Left kidney (tissue), 2 donors: ENCODE data around the gene SLC6A11. TPM values are rescaled to one million over a fixed set of nuclear protein-coding genes. Genes with fewer than 3 reads are reported as not detected.
A peak's percentile ranks its signal among the peaks of the same experiment; 100 is the strongest.

Source experiments
- DNase-seq: peaks from one replicate; pipeline ENCODE4 v3.0.0-alpha.2; 2013
- polyA plus RNA-seq: library from polyadenylated mRNA; unstranded; fragments of 120-200 nt; gene quantifications from one replicate; pipeline ENCODE4 v1.2.1, GENCODE V29; 2013; ENCODE audit not compliant: insufficient read length

SLC6A11 gene
- polyA plus RNA-seq, 1 donor: 0.10 TPM

DNA sequence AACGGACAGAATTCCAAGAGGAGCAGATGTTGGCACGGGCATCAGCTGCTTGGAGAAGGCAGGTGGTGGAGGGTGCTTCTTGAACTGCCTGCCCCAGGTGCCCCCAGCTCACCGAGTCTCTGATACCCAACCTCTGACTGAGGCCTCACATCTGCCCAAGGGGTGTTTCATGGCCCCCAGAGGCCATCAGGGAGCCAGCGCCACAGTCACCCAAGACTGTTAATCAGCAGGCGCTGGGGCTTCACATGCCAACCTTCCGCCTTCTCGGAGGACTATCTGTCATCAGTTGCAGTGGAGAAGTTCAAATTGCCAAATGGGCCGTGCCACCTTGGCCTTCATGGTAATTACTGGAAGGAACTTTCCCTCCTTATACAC lies 114.6 kb downstream of the SLC6A11 start:
- no peak for DNase-seq

DNA sequence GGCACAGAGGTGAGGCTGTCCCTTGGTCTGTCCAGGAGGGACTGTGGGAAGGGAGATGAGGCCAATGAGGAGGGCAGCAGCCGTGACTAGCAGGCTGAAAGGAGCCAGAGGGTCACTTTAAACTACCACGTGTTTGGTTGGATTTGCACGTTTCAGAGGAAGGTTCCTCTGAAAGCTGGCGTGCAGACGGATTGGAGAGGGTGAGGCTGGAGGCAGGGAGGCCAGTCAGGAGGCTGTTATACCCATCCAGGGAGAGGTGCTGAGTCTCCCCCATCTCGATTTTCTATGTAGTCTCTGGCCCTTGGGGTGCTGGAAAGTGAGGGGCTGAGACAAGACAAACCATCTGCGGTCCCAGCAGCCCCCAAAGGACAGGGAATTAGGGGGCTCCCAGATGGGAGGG lies 116.6 kb downstream of the SLC6A11 start:
- no peak for DNase-seq

DNA sequence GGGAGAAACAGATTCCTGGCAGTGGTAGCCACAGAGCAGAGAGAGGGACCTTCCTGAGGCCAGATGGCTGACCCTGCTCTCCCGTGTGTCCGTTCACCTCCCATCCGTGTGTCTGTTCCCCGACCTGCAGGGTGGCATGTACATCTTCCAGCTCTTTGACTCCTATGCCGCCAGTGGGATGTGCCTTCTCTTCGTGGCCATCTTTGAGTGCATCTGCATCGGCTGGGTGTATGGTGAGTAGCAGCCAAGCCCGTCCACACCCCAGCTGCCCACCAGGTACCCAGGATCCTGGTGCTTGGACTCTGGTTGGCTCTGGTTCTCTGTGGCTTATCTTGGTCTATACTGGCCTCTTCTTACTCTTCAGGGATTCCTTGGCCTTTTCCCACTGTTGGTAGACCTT lies 117.0 kb downstream of the SLC6A11 start:
- DNase-seq: no peak

DNA sequence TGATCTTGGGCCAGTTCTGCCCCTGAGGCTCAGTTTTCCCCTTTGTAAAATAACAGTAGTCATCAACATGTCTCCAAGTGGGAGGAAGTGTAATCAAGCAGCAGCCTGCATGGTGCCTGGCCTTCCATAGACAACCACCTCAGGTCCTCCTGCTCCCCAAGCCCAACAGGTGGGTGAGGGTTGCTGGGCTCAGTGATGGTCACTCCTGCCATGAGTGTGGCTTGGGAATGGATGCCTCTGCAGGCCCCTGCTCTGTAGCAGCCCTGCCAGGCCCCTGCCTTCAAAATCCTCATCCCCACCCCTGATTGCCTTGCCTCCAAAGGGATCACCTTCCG lies 117.4 kb downstream of the SLC6A11 start:
- DNase-seq: no peak

DNA sequence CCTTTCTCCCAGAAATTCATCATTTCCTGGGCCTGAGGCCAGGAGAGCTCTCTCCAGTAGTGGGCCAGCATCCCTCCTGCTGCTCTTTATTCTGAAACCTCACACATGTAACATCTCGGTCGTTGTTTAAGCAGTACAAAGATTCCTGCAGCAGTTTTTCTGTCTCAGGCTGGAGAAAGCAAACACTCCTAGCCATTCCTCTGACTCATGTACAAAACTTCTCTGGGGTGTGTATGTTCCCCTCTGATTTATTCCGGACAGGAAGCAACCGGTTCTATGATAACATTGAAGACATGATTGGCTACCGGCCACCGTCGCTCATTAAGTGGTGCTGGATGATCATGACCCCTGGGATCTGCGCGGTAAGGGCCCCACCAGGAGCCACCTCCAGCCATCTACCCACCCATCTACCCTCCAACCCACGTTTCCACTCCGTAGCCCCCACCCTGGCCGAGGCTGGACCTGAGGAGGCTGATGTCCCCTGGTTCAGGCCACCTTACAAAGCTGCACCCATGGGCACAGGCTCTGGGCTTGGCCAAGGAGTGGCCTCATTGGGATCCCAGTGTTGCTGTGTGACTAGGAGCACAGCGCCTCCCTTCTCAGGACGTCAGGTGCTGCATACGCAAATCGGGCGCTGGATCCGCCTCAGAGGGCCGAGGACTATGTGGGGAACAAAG lies 117.9 kb downstream of the SLC6A11 start:
- no peak for DNase-seq

DNA sequence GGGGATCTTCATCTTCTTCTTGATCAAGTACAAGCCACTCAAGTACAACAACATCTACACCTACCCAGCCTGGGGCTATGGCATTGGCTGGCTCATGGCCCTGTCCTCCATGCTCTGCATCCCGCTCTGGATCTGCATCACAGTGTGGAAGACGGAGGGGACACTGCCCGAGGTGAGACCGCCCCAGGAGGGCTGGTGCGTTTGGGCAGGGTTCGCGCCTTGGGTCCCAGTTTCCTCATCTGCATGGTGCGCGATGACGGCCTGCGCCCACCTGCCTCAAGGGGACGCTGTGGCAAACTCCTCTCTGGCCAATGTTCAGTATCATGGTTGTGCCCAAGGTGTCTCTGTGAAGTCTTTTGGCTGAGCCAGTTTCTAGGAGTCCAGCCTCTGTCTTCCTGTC lies 119.0 kb downstream of the SLC6A11 start:
- DNase-seq: no peak

DNA sequence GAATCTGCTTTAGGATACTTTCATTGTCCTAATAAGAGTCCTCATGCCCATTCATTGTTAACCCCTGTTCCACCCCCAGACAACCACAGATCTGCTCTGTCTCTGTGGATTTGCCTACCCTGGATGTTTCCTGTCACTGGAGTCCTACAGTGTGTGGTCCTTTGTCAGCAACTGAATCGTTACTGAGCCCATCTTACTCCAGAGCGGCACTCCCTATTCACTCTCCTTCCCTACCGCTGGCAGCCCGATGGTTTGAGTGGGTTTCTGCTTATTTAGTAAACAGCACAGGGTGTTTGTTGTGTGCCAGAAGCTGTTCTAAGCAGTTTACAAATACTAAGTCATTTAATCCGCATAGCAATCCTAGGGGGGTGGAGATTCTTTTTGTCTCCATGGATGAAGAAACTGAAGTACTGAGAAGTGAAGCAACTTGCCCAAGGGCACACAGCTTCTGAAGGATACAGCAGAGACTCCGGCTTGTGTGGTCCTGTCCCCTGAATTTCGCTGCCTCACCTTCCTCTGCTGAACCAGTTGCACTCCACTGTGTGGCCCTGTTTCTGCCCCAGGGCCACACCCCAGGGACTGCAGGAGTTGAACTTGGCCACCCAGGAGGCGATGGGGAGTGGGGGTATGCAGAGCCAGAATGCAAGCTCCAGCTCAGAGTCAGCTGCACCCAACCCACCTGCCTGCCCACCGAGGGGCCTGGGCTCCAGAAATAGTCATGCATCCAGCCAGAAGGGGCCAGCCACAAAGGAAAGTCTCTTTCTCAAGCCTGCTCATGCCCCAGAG lies 120.0 kb downstream of the SLC6A11 start:
- DNase-seq: no peak

DNA sequence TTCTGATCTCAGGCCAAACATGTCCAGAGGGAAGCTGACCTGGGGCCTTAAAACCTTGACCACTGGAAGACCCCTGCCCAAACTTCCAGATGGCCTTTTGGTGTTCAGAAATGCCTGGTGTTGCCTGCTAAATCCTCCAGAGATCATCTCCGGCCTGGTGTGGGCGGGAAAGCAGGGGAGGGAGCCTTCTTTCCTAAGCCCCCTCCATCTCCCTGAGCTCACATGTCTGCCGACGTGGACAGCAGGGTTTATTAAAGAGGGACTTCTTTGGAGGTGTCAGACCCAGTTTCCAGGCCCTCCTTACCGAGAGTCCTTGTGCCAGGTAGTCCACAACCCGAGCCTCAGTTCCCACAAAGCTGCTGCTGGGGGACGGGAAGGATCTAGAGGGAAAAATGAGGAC lies 120.7 kb downstream of the SLC6A11 start:
- DNase-seq: no peak

DNA sequence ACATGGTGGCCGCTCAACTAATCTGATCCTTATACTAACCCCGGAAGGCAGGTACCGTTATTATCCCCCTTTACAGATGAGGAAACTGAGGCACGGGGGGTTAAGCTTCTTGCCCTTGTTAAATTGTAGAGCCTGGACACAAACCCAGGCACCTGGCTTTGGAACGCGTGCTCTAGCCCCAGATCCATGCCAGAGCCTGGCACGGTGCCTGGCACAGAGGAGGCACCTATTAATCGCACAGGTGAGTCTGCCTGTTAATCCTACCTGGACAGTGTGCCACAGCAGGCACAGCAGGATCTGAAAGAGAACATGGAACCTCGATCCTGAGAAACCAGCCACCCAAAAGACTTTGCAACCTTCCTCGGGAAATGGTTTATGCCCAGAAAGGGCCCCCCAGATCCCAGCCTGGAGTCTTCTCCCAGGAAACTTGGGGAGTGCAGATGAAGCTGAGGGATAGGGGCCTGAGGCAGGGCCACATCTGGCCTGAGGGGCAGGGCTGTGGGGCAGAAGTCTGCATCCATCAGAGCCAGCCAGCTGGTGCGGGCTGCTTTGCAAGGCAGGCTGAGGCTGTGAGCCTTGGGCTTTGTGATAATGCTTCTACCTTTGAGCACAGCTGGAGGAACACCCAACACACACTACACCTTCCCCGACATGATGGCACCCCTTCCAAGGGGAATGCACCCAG lies 121.3 kb downstream of the SLC6A11 start:
- DNase-seq: no peak

DNA sequence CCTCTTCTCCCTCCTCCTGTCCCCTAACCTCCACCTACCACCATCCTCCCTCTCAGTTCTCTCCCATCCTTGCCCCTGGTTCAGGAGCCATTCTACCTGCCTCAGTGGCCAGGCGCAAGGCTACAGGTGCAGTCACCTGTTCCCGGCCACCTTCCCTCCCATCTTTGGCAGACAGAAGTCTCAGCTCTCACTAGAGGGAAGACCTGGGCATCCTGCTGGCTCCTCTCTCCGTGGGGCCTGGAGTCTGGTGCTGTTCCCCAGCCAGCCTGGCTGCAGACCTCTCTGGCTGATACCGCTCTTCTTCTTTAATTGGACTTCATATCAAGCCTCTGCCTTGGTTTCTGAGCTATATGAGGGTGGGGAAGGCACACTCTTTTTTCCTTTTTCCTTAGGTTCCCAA lies 123.5 kb downstream of the SLC6A11 start:
- DNase-seq: no peak

DNA sequence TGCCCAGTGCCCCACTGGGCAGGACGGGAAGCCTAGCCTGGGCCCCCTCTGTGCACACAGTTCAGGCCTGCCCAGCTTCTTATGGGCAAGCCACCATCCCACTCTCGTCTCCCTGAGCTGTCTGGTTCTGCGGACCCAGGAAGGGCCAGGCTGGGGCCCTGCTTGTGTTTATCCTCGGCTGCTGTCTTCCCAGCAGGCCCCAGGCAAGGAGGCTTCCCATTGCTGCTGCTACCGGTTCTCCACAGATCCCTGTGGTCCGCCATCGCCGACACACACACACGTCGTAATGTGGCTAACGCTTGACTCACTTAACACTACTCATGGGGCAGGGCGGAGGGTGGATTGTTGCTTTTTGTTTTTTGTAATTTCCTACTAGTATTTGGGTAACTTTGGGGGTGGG lies 124.1 kb downstream of the SLC6A11 start:
- DNase-seq: no peak

DNA sequence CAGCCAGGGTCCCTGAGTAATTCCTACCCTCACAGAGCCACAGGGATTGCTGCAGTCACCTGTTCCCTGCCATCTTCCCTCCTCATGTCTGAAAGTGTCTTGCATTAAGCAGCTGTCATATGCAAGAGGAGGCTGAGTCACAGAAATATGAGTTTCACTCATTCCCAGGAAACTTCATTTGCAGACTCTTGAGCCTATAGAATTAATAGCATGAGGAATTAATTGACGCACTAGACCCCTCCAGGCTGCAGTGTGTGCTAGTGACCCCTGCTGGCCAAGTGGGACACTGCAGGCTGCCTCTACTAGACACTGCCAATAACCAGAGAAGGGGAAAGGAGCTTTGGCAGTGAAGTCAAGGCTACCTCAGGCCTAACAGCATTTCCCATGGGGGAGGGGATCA lies 125.9 kb downstream of the SLC6A11 start:
- DNase-seq: no peak

DNA sequence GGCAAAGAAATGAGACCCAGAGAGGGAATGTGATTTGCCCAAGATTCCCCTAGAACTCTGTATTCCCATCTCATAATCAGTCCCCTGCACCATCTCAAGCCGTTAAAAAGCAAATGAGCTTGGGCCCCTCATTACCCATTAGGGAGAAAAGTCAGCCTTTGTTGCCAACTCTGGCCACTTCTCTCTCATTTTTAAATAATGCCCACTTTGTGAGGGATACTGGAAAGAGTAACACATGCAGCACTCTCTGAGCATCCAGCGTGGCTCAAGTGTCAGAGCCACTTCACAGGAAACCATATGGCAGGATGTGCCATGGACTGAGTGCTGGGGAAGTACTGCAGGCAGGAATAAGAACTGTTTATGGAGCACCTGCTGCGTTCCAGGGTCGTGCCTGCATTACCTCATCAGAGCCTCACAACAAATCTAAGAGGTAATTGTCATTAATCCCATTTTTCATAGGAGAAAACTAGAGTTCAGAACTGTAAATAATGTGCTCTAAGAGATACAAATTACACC lies 126.7 kb downstream of the SLC6A11 start:
- no peak for DNase-seq

DNA sequence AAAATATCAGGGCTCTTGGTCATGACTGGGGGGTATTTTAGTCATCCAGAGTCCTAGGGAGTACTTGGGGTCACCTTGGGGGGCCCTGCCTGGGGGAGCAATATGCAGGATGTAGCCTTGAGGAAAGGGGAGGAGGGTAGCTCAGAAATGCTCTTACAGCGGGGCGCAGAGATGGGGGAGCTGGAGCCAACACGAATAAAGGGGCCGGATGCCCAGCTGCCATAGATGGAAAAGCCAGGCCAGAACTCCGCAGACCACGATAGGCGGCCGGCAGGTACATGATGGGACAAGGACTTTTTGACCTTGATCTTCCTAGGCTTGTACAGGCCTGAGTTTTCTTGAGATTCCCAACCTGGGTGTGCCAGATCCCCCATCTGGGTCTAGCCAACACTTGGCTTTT lies 128.8 kb downstream of the SLC6A11 start:
- no peak for DNase-seq

DNA sequence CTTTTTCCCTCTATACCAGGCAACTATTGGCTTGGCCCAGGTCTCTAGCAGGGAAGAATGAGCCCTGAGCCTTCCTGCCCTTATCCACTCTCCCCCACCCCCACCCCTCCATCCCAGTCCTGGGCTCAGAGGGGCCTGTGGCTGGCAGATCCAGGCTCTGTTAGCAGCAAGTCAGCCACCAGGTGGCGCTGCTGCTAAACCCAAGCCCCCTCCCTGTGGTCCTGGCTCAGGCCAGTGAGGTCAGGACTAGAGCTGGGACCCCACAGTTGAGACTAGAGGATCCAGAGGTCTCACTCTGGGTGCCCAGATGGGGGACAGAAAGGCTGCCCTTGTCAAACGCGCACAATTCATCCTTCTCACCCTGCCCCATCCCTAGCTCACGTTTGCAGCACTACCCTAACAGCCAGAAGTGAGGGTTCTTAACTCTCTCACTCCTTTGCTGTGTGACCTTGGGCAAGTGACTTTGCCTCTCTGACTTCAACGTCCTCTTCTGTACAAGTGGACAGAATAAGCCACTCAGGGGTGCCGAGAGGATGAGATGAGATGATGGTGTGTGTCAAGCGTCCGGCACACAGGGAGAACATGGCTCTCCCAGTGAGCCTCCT lies 129.8 kb downstream of the SLC6A11 start:
- peak; percentile 49 for DNase-seq

DNA sequence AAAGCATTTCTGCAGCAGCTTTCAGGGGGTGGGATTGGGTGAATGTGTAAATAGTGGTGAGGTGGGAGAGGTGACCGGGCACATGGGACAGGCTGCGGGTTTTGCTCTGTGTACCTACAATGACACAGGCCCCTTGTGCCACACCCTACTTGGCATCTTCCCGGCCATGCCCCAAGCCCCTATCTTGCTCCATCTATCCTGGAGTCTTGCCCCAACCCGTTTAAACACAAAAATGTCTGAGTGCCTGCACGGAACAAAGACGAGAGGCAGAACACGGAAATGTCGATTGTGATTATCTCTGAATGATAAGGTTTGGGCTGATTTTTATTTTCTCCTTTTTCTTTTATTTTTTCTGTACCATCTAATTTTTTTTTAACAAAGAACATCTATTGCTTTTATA lies 130.5 kb downstream of the SLC6A11 start:
- DNase-seq: no peak

DNA sequence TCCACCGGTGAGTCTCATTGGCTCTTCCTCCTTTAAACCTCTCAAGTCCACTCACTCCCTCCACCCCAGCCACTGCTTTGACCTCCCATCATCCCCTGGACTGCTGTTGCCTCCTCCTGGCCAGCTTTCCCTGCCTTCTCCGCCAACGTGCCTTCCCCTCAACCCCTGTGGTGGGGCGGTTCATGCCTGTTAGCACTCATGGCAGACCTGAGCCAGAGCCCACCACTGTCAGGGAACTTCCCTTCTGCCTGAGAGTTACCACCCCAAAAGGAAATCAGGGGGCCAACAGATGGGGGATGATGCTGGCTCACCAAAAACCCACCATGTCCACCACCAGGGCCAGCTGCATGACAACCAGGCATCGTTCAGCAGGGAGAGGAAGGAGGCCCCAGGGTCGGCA lies 132.3 kb downstream of the SLC6A11 start:
- DNase-seq: no peak

DNA sequence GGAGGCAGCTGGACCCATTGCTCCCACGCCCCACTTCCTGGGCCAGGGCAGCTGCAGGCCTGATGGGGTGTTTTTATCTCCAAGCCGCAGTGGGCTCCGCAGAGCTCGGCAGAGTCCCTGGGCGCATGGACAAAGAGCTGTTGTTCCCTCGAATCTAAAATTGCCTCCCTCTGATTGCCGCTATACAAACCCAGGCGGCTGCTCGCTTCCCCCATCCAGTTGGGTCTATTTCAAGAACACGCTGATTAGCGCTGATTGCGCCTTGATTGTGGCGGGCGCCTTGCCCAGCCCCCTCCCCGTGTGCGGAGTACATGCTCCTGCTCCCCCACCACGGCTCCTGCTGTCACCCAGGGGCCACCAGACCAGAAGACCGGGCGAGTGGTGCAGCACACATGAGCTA lies 133.2 kb downstream of the SLC6A11 start:
- no peak for DNase-seq

DNA sequence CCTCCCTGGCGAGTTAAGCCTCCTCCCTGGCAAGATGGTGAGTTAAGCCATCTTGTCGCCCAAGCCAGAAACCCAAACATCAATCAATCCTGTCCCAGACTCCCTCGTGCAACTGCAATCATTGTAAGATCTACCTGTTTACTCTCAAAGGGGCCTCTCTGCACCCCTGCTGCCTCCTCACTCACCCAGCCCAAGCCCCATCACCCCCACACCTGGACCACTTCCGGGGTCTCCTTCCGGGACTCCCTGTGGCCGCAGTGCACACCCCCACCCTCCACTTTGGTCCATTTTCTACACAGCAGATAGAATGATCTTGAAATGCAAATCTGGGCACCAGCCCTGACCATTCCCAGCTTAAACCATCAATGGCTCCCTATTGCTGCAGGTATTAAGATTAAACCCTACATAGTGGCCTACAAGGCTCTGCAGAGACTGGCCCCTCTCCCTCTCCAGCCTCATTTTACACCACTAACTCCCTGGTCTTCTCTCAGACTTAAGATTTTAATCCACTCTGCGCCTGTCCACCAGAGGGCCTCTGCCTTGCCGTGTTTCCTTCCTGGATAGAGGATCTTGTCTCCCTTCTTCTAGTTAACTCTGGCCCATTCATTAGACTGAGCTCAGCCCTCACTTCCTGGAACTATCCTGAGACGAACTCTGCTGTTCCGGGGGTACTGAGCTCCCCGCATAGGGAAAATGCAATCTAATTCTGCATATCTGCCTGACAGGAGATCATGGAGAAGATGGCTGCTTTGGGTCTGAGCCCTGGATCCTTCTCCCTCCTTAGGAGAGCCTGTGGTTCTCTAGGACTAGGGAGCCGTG lies 134.7 kb downstream of the SLC6A11 start:
- DNase-seq: peak; percentile 6

DNA sequence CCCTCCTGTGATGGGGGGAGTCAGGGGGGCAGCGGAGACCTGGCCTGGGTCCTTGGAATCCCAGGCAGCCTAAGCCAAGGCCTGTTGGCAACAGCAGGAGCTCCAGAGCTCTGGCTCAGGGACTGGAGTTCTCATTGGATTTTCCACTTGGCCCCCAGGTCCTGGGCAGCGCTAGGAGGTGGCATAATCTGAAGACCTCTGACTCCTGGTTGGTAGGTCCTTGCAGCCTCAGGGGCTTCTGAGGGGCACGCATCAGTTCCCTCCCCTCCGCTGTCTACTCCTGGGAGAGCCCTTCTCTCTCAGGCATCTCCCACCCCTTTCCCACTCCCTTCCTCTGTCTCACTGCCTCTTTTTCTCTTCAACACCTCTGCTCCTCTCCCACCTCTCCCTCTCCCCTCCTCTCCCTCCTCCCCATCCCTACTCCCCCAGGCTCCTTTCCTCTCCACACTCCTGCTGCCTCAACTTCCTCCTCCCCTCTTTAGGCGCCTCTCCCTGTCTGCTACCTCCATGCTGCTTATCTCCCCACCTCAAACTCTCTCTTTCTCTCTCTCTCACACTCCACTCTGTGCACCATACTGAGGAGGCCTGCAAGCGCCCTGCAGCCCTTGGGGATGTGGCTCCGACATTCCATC lies 135.4 kb downstream of the SLC6A11 start:
- no peak for DNase-seq

DNA sequence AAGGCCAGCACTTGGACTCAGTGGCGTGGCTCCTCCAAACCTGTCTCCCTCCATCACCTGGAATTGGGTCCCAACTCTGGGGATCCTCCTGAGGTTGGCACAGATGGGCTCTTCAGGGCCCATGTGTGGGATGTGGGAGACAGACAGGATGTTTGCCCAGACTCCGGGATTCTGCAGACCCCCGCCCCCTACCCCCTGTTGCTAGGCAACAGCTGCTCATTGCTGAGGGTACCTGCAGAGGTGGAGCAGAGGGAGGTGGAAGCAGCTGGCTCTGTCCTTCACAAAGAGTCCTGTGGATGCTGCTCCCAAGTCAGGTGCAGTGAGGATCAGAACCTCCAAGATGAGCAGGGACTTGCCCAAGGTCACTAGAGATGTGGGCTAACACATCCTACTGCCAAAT lies 136.5 kb downstream of the SLC6A11 start:
- DNase-seq: no peak

DNA sequence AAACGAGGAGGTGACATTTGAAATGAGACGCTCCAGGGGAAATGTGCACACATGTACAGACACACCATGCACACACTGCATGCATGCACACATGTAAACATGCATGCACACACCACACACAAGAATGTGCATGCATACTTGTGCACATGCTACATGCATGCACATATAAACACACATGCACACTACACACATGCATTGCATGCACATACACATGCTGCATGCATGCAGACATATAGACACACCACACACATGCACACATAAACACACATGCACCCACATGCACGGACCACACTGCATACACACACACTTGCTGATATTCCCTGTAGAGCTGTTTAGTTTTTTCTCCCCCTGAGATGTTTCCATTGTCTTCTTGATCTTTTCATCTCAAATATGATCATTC lies 138.7 kb downstream of the SLC6A11 start:
- DNase-seq: no peak
